ENCODE results near the gene TMEM215. TPM values are rescaled to one million over a fixed set of nuclear protein-coding genes. Genes with fewer than 3 reads are reported as not detected.

The TMEM215 gene
- total RNA-seq, 4 donors from 2014 or later: not detected

- intact Hi-C loops (cut with DNase I; ENCODE audit: low total_unique reads): no loop called here
- 49 to 60% methylated on average over 2 of the region's 2 CpGs for WGBS, 2 donors
- TF ChIP-seq POLR2A (IDR thresholded peaks at IDR 0.05): no peak
- TF ChIP-seq CTCF (IDR thresholded peaks at IDR 0.05): no peak
- H3K4me3 ChIP-seq (ENCODE audit: low read depth, poor library complexity, severe bottlenecking): no peak overlapping the region
- no peak for DNase-seq (ENCODE audit: low spot score in 2 of 2)
These were observed 41.0 kb upstream of the TMEM215 start for GRCh38 chr9:32742296-32742695.

GRCh38 chr9:32748013-32748412 is 35.3 kb upstream of the TMEM215 start:
- WGBS, 2 donors: 71 to 79% methylated on average over 2 of the region's 2 CpGs
- H3K4me3 ChIP-seq (ENCODE audit: low read depth, poor library complexity, severe bottlenecking): no peak overlapping the region
- intact Hi-C loops (cut with DNase I; ENCODE audit: low total_unique reads): no loop called here
- DNase-seq (ENCODE audit: low spot score in 2 of 2): no peak
- no peak for TF ChIP-seq CTCF (IDR thresholded peaks at IDR 0.05)
- TF ChIP-seq POLR2A (IDR thresholded peaks at IDR 0.05): no peak

GRCh38 chr9:32755730-32756129 is 27.6 kb upstream of the TMEM215 start:
- intact Hi-C loops (cut with DNase I; ENCODE audit: low total_unique reads): no loop called here
- no peak for DNase-seq (ENCODE audit: low spot score in 2 of 2)
- WGBS, 2 donors: 89 to 93% methylated on average over 22 of the region's 22 CpGs
- TF ChIP-seq CTCF (IDR thresholded peaks at IDR 0.05) (no peak), POLR2A (IDR thresholded peaks at IDR 0.05) (no peak)
- no peak overlapping the region for H3K4me3 ChIP-seq (ENCODE audit: low read depth, poor library complexity, severe bottlenecking)

GRCh38 chr9:32764139-32764538 is 19.2 kb upstream of the TMEM215 start:
- intact Hi-C loops (cut with DNase I; ENCODE audit: low total_unique reads): no loop called here

GRCh38 chr9:32775283-32775682 is 8.1 kb upstream of the TMEM215 start:
- DNase-seq (ENCODE audit: low spot score in 2 of 2): no peak
- 78 to 80% methylated on average over 1 of the region's 1 CpG for WGBS, 2 donors
- TF ChIP-seq POLR2A (IDR thresholded peaks at IDR 0.05) (no peak), CTCF (IDR thresholded peaks at IDR 0.05) (no peak)

More at GRCh38 chr9:32764139-32764538, 19.2 kb upstream of the TMEM215 start:
- H3K4me3 ChIP-seq (ENCODE audit: low read depth, poor library complexity, severe bottlenecking): no peak overlapping the region
- DNase-seq (ENCODE audit: low spot score in 2 of 2): no peak
- no peak for TF ChIP-seq POLR2A (IDR thresholded peaks at IDR 0.05)
- no peak for TF ChIP-seq CTCF (IDR thresholded peaks at IDR 0.05)
- 77 to 90% methylated on average over 5 of the region's 5 CpGs for WGBS, 2 donors

GRCh38 chr9:32776201-32776600 is 7.1 kb upstream of the TMEM215 start:
- WGBS, 2 donors: 45 to 54% methylated on average over 3 of the region's 3 CpGs
- H3K4me3 ChIP-seq (ENCODE audit: low read depth, poor library complexity, severe bottlenecking): no peak overlapping the region
- TF ChIP-seq CTCF (IDR thresholded peaks at IDR 0.05) (no peak), POLR2A (IDR thresholded peaks at IDR 0.05) (no peak)
- intact Hi-C loops (cut with DNase I; ENCODE audit: low total_unique reads): no loop called here
- DNase-seq (ENCODE audit: low spot score in 2 of 2): no peak

More at GRCh38 chr9:32775283-32775682, 8.1 kb upstream of the TMEM215 start:
- H3K4me3 ChIP-seq (ENCODE audit: low read depth, poor library complexity, severe bottlenecking): no peak overlapping the region
- intact Hi-C loops (cut with DNase I; ENCODE audit: low total_unique reads): no loop called here
